T follicular helper cell (primary cell): ENCODE measurements around the gene RRP36.

Experiments
- DNase-seq: peaks from one replicate; pipeline ENCODE4 v3.0.0-alpha.2; 2020; ENCODE audit warnings: low read depth

Gene RRP36

DNA sequence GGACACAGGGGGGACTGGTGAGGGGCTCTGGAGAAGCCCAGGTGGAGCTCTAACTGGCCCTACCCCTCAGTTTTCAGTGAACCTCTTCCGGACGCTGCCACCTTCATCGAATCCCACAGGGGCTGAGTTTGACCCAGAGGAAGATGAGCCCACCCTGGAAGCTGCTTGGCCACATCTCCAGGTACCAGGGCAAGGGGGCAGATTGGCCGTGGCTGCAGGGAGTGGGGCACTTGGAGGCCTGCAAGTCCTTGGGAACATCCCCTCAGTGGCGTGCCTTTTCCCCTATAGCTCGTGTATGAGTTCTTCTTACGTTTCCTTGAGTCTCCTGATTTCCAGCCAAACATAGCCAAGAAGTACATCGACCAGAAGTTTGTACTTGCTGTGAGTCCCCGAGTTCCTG lies 14.3 kb upstream of the RRP36 start:
- DNase-seq, result no peak

- DNase-seq, result no peak
These were observed 12.3 kb upstream of the RRP36 start for GRCh38 chr6:43009124-43009523.

GRCh38 chr6:43011207-43011606 lies 10.2 kb upstream of the RRP36 start:
- no peak for DNase-seq

DNA sequence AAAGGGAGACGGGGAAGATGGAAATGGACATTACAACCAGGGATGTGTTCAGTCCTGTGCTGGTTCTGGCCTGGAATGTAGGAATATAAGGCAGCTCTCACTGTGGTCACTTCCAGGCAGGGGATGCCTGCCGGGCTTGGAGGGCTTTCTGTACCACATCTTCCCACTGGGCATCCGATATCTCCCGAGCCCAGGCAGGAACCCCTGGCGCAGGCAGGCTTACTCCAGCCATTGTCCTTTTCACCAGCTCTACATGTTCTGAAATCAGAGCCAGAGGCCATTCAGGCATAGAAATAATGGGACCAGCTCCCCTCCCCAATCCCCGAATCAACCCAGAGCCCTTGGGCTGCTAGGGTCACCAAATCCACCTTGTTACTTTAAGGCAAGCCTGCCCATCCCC lies 9.1 kb upstream of the RRP36 start:
- DNase-seq, result no peak

DNA sequence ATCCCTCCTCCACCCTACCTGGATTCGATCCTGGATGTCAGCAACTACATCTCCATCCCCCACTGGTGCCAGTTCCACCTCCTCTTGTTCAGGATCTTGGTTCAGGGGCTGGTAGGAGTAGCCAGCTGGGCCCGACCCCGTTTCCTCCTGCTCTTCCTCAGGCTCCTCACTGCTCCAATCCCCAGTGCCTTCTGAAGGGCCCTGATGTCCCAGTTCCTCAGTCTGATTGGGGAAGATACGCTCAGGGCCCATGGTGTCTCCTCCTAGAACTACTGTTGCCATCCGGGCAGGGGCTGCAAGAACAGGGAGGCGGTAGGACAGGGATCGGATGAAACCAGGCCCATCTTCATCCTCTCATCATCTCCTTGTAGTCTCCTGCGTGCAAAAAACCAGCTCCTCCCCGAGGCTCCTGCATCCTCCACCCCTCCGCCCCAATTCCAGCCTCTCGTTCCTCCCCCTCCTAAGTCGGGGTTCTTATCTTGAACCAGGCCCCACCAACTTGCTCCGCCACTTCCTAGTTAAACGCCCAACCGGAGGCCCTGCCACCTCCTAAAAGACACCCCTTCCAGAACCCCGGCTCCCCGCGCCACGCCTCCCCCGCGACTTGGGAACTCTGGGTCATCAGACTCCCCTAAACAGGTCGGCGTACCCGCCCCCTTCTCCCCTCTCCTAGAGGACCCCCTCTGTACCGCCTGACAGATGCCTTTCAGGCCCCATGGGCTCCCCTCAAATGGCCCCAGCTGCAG lies 8.2 kb upstream of the RRP36 start:
- no peak for DNase-seq

DNA sequence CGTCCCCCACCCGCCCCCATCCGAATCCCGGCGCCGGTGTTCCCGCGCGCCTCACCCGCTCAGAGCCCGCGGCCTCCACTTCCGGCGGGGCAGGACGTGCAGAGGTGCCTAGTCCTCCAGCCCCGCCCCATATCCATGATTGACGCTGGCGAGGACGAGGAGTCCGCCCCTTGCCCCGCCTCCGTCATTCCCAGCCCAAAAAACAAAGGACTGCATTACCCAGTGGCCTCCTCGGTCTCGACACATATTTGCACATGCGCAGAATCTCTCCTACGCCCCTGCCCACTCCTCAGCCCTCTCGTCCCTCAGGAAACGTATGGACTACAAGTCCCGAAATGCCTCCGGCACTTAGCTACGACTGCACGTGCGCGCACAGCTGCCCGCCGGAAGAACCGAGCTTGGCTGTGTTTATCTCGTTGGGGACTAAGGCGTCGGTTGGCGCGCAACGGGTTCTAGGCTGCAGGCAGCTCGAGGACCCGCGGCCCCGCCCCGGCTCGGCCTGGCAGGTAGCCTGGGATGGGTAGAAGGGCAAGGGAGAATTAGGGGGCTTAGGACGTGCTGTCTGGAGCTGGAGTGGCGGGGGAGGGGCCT lies 7.5 kb upstream of the RRP36 start, which contains the start of the genes KLHDC3 and MEA1:
KLHDC3 (plus strand) TSS at position 407 of the 591 bp plus-strand sequence. CDS start 2,944 bp downstream, outside the sequence.
MEA1 (minus strand) TSS at position 104 of the 591 bp plus-strand sequence. CDS start 133 bp downstream, outside the sequence.
- DNase-seq, result peak; percentile 98

DNA sequence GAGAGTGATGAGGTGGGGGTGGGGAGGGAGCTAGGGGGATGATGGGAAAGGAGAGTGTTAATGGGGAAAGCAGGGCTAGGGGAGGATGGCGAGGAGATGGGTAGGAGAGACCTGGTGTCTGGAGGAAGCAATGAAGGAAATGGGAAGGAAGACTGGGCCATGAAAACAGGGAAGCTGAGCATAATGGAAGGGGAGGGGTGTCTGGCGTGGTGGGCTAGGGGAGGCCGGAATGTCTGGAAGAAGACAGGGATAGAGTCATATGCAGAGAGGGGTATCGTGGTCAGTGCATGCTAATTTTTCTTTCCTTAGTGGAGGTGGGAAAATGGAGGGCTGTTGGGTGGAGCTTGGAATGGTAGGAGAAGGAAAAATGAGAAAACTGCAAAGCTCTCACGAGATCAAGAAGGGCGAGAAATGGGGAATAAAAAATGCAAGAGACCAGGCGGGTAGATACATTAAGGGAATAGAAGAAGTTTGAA lies 7.0 kb upstream of the RRP36 start:
- DNase-seq, result no peak

DNA sequence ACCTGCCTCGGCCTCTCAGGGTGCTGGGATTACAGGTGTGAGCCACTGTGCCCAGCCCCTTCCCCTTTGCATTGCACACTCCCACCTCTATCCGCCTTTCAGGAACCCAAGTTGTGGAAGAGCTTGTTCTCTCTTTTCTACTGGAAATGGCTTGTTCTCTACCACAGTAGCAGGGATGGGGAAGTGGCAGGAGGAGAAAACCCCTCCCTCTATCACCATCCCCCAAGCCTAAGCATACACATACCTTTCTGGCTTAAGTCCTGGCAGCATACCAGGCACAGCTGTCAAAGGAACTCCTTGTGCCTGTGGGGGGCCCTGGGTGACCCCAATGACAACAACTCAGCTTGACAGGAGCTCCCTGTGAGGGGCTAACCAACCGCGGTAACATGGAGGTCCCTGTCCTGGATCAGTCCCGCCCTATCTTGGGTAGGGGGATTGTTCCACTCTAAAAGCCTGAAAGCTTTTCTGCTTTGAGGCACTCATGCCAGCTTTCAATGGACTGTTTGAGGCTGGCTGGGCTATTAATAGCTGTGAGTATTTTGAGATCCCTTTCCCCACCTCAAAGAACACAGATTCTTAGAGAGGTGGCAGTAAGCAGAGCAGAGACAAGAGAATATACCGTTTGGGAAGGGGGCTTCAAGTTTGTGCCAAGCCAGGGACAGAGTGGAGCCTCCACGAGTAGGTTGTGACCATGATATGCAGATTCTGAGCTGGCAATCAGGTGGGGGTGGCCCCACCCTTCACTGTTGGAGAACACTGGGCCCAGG lies 5.1 kb upstream of the RRP36 start:
- DNase-seq, result no peak

GRCh38 chr6:43016943-43017334 lies 4.5 kb upstream of the RRP36 start:
- DNase-seq, result no peak

DNA sequence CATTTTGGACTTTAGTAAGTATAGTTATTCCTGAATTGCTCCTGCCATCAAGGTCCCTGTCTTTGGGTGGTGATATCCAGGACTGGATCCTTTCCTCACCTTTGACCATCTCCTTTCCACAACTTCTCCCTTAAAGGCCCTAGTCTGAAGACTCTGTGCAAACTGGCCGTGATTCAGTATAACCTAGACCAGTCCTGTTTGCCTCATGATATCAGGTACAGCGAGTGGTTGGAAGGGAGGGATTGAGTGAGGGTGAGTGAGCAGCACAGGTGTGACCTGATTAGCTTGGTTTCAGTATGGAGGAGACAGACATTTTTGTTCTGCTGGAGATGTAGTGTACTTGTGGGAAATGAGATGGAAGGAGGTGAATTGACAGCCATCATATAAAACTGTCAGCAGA lies 2.3 kb upstream of the RRP36 start:
- DNase-seq, result no peak

- no peak for DNase-seq
These were observed 1.2 kb upstream of the RRP36 start for GRCh38 chr6:43020052-43020705.

DNA sequence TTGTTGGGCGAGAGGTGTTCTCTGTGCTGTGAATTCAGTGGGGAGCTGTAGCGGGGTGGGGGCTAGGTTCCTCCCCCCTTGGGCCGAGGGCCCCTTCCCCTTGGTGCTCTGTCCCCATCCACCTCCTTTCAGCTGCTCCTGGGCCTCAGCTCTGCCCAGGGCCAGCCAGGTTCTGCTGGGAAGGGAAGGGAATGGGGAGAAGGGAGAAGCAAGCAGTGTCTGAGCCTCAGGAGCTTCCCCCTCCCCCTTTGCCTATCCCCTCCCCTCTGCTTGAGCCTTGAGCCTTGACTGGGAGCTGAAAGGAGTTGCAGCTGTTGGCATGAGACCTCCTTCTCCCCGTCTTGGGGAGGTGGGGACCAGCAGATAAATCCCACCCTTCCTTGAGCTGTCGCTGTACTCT lies 576 bp upstream of the RRP36 start:
- DNase-seq, result no peak

DNA sequence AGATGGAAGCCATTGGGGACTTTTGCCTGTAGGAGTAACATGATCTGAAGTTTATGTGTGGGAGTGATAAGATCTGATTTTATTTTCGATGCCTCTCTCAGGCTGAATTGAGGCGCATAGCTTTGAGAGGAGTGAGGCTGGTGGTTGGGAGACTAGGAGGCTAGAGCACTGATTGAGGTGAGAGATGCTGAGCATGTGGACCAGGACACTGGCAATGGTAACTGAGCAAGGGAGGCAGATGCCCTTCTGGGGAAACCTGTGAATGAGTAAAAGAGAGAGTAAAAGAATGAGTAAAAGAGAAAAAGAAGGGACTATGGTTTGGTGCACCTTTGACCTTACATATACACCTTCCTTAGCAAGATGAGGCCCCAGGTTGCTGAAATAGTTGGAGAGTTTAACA lies 3.0 kb downstream of the RRP36 start:
- DNase-seq, result no peak

DNA sequence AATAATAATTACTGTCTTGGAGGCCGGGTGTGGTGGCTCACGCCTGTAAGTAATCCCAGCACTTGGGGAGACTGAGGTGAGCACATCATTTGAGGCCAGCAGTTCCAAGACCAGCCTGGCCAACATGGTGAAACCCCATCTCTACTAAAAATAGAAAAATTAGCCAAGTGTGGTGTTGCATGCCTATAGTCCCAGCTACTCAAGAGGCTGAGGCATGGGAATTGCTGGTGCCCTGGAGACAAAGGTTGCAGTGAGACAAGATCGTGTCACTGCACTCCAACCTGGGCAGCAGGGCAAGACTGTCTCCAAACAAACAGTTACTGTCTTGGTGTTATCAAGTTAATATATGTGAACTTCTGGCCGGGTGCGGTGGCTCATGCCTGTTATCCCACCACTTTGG lies 4.9 kb downstream of the RRP36 start:
- no peak for DNase-seq

DNA sequence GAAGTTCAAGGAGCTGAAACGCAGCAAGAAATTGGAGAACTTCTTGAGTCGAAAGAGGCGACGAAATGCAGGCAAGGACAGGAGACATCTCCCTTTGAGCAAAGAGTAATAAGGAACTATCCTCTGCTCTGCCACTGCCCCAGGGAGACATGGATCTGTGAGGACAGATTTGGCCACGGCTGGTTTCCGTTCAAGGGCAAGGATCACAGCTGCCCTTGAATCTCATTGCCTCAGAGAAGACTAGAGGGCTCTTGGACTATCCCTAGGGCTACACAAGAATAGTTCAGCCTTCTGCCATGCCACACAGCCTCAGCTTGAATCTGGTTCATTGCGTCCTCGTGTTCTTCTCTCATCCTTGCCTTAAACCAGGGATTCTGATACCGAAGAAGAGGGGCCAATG lies 7.7 kb downstream of the RRP36 start:
- DNase-seq, result no peak

- DNase-seq, result no peak
These were observed 10.9 kb downstream of the RRP36 start for GRCh38 chr6:43032326-43032725.

DNA sequence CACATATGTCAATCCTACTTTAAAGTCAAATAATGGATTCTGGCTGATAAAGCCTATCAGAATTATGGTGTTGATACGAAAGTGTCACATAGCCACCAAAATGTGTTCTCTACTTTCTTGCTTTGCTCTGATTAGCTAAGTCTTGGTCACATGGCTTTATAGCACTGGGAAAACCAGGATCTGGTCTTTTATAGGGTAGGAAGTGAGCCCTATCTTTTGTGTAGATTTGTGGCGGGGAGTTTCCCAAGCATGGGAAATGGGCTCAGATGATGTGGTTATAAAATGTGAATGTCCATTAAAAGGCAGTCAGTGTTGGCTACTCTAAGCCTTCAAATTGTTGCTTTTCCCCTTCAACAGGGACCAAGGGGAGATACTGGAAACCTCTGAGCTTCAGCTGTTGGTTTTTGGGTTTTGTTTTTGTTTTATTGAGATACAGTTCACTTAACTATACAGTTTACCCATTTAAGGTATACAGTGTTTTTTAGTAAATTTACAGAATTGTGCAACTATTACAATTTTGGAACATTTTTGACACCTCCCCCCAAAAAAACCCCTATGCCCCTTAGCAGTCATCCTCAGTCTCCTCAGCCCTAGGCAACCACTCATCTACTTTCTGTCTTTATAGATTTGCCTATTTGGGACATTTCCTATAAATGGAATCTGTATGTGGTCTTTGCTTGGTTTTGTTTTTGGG lies 12.2 kb downstream of the RRP36 start:
- DNase-seq, result no peak

DNA sequence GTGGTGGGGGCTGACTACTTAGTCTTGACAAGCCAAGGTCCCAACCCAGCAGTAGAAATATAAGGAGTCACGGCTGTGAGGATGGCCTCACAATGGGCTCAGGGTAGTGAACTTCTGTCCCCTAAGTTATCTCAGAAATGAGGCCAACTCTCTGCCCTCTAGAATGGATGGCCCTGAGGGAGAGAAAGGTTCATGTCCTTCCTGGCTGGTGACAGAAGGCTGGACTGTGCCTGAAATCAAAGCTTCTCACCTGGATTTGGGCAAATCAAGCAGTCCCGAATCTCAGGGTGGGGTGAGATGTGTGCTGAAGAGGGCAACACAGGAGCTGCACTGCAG lies 12.7 kb downstream of the RRP36 start:
- DNase-seq, result no peak

DNA sequence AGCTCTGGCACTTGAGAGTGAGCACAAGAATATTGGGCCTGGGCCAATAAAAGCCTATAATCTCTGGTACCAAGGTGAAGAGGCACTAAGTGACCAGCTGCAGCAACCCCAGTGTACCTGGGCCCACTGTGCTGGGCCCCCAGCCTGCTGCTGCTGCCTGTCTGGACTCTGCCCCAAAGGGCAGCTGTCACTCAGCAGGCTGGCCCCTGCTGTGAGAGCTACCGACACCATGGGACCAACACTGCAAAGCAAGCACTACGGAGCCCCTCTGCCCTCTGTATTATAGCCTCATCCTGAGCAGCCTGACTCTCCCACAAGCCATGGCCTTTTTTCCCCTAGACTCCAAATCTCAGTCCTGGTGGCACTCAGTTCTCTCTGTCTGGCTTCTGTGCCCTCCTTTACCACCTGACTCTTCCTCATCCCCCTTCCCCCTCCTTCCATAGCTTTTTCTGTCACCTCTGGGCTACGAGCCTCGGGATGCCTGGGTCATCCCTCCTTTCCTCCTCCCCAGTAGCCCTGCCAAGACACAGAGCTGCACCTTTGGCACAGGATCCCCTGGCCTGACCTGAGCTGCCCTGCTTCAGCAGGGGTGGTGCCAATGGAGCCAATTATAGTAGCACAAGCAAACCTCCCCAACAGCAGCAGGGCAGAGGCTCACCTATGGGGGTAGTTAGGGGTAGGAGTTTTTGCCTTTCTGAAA lies 14.2 kb downstream of the RRP36 start:
- DNase-seq, result no peak

- DNase-seq, result no peak
These were observed 15.3 kb downstream of the RRP36 start for GRCh38 chr6:43036712-43037111.

GRCh38 chr6:43037197-43037596 lies 15.8 kb downstream of the RRP36 start:
- no peak for DNase-seq
